ENCODE data around the gene AASS. TPM values are rescaled to one million over a fixed set of nuclear protein-coding genes. Genes with fewer than 3 reads are reported as not detected.

AASS gene
- total and polyA plus RNA-seq, 2 of the 8 experiments (the other 6 are each of a cell fraction or from before 2014, with no cell fraction given): 203 to 394 TPM

GRCh38 chr7:122143751-122144711 lies at the start of gene AASS (continued):
- TF ChIP-seq CHD7 (IDR thresholded peaks at IDR 0.05; ENCODE audit: insufficient replicate concordance, low read length) (no peak), TBP (IDR thresholded peaks at IDR 0.05; ENCODE audit: low read depth, low read length) (peak; percentile 95), CREB1 (IDR thresholded peaks at IDR 0.05) (peak; percentile 93), EZH2 (IDR thresholded peaks at IDR 0.05; ENCODE audit: low read depth, low read length, severe bottlenecking) (no peak), TEAD4 (IDR thresholded peaks at IDR 0.05; ENCODE audit: low read depth, low read length) (no peak; the same call in 1 of the 2 replicates), TAF1 (IDR thresholded peaks at IDR 0.05; ENCODE audit: low read depth, low read length) (peak; percentile 95), SP4 (IDR thresholded peaks at IDR 0.05; ENCODE audit: low read length) (0 out of 2 replicates have a peak, but pooled peaks have one; percentile 26), ATF2 (IDR thresholded peaks at IDR 0.05; ENCODE audit: low read length) (no peak; the same call in none of the 2 replicates)

Measured in H1 (cell line).